Superior temporal gyrus (tissue), 1 donor: ENCODE results near the gene TSSC4.
A peak's percentile ranks its signal among the peaks of the same experiment; 100 is the strongest.
"Not testable (repeated sequence)": the region's sequence is repeated elsewhere in the genome, so short reads cannot be mapped to it uniquely, and the experiment has no call there.

Experiments used
- DNase-seq: peaks from one replicate; pipeline ENCODE4 v3.0.0-alpha.2; 2016; ENCODE audit errors: extremely low spot score

TSSC4 gene

DNA sequence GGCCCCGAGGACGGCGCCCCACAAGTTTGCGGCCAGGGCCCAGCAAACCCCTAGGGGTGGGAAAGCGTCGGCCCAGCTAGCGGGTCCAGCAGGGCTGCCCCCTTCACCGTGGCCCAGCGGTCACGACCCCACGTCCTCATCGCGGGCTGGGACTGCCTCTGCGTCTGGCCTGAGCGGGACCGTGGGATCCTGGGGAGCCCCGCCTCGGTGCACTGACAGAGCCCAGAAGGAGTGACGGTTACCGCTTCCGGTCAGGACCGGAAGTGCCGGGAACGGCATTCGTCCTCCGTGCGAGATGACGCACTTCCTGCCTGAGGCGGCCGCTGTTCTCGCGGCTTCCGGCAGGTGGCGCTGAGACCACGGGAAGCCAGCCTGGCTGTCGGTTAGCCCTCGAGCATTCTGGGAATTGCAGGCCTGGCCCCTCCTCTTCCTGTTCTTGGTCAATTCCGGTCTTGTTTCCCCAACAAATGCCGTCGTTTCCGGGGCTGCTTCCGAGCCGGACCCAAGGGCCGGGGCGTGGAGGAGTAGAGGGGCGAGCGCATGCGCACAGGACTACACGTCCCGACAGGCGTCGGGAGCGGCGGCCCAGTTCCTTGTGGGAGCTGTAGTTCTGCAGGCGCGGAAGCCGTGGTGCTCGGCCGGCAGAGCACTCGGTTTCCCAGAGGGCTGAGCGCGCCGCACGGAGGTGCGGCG, at the start of gene TSSC4:
TSS of gene TSSC4 (plus strand) at position 682 of the 693 bp plus-strand sequence. CDS start 1,884 bp downstream, outside the sequence.
- DNase-seq: peak; percentile 100

DNA sequence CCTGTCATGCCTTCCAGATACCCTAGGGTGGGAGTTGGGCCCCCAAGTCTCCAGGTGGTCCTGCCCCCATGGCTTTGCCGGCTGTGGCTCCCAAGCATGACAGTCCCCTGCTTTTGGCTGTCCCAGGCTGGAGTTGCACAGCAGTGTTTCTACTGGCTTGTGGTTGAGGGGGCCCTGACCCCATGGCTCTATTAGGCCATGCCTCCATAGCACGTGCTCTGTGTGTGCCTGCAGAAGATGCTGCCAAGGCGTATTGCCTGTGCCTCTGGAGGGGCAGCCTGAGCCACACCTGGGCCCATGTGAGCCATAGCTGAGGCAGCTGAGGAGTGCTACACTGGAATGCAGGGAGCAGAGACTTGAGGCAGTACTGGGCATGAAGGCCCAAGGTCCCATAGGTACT, 48.8 kb upstream of the TSSC4 start:
- no peak for DNase-seq

DNA sequence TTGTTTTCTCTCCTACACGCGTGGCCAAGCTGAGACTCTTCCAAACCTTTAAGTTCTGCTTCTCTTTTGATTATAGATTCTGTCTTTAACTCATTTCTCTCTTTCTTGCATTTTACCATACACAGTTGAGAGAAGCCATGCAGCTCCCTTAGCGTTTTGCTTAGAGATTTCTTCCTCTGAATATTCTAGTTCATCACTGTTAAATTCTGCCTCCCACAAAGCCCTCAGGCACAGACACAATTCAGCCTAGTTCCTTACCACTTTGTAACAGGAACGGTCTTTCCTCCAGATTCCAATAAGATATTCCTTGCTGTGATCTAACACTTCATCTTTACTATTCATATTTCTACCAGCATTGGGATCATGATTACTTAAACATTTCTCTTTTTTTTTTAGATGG, 48.1 kb upstream of the TSSC4 start:
- DNase-seq: no peak

DNA sequence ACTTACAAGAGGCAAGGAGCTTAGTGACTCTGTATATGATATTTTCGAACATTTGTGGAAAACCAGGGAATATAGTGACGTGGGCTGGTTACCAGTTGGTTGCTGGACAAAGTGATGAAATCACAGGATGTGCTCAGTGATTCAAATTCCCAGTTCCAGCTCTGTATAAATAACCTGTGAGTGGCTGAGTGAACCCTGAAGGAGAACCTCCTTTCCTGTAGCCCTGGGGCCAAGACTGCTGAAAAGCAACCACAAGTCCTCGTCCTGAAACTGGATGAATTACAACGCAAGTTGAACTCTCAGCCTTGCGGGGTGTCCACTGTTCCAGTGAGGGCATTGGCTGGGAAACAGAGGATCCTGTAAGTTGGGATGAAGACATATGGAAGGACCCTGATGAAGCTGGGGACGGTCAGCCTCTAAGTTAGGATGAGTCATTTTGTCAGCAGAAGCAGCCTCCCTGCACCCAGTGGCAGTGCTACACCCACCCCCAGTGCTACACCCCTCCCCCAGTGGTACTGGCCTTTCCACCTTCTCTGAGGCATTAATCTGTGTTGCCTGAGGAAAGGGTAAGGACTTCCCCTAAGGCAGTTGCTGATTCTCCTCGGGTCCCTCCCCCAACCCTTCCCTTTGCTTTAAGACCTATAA, 45.4 kb upstream of the TSSC4 start:
- DNase-seq: no peak

DNA sequence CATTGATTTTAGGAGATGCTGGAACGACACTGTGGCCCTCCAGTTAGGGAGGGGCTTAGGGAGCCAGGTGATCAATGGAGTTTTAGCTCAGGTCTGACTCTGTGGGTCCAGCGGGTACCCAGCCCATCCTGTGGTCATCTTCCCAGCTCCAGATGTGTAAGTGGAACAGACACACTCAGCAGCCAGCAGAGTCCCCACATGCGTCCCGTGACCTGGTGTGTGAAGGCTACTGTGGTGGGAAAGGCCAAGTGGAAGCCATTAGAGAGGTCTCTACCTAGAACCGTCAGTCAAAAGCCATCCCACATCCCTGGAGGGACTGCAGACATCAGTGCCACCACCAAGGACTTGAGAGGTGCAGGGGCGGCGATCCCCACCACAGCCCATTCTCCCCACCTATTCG, 43.3 kb upstream of the TSSC4 start:
- no peak for DNase-seq

DNA sequence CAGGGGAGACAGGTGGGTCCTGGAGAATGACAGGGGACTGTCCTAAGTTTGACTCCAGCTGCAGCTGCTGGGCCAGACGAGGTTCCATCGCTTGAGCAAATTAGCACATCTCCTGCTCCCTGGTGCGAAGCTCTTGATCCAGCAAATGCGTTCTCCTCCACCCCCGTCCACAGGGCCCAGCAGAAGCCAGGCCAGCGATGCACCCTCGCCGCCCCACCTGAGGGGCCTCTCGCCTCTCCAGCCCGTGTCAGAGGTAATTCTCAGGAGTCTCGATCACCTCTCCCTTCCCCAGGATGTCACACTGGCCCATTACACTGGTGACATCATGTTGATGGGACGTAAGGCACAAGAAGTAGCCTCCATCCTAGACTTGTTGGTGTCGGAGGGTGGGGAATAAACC, 42.9 kb upstream of the TSSC4 start:
- DNase-seq: not testable (repeated sequence)

DNA sequence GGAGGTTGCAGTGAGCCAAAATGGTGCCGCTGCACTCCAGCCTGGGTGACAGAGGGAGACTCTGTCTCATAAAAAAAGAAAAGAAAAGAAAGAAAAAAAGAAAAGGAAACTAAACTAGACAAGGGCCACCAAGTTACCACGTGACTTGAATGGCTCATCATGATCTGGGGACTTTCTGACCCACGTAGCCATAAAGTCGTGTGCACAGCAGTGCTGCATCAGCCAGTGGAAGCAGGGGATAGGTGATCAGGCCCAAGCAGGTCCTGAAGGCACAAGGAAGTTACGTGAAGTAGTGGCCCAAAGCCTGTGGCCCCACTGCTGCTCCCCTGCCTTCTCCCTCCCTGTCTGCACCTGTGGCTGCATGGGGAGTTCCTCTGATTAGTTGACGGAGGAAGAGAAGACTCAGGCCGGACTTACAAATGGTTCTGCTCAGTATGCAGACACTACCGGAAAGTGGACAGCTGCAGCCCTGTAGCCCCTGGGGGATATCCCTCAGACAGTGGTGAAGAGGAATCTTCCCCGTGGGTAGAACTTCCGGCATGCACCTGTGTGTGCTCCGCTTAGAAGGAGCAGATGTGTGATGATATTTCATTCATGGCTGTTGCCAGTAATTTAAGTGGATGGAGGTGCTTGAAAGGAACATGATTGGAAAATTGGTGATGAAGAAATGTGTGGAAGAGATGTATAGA, 41.7 kb upstream of the TSSC4 start:
- no peak for DNase-seq

DNA sequence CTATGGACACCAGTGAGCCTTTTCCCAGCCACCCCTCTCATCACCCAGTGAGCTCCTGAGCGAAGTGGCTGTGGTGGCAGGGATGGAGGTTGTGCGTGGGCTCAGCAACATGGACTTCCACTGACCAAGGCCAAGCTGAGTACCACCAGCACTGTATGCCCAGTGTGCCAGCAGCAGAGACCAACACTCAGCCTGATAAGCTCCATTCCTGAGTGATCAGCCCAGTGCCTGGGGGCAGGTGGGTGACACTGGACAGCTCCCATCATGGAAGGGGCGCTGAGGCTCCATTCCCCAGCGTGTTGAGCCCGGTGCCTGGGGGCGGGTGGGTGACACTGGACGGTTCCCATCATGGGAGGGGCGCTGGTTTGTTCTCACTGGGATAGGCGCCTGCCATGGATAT, 41.0 kb upstream of the TSSC4 start:
- DNase-seq: no peak

DNA sequence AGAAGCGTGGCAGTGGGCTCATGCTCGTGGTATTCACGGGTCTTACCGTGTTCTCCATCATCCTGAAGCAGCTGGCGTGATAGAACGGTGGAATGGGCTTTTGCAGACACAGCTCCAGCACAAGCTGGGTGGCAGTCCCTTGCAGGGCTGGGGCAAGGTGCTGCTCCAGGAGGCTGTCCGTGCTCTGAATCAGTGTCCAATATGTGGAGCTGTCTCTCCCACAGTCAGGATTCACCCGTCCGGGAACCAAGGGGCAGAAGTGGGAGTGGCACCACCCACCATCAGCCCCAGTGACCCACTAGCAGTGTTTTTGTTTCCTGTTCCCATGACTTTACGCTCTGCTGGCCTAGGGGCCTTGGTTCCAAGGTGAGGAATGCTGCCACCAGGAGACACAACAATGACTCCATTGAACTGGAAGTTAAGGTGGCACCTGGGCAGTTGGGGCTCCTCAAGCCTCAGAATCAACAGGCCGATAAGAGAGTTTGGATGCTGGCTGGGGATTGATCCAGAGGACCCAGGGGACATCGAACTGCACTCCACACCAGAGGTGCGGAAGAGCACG, 40.4 kb upstream of the TSSC4 start:
- no peak for DNase-seq

DNA sequence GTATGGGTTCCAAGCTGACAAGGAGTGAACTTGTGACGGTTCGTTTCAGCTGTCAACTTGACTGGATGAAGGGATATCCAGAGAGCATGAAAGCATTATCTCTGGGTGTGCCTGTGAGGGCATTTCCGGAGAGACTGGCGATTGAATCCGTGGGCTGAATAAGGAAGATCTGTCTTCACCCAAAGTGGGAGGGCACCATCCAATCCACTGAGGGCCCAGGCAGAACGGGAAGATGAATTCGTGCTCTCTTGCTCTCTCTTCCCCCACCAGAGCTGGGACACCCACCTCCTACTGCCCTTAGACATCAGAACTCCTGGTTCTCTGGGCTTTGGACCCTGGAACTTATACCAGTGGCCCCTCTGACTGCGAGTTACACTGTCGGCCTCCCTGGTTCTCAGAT, 39.0 kb upstream of the TSSC4 start:
- DNase-seq: no peak

DNA sequence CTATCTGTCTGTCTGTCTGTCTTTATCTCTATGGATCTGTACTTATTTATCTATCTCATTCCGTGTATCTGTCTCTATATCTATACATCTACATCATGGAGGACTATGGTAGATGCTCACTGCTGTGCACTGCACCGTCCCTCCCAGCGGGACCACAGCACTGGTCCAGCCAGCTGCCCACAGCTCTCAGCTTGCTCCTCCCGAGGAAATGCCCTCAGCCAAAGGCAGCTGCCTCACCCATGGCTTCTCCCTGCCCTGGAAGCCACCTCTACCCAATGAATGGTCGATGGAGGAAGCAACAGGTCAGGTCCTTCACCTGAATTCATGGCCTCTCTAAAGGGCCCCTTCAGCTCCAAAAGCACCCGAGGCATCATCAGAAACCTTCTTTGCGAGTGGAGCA, 38.1 kb upstream of the TSSC4 start:
- DNase-seq: no peak

DNA sequence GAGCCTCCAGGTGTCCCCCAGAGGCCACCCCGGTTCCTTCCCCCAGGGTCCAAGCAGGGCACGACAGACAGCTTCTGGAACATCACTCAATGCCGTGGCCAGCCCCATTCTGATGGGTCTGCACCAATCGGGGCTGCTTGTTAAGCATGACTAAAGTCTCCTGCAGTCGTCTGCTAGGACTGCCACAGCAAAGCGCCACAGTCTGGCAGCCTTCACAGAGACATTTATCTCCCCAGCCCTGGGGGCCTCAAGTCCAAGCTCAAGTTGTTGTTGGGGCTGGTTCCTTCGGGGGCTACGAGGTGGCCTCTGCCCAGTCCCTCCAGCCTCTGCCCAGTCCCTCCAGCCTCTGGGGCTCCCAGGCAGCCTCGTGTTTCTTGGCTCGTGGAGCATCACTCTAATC, 37.4 kb upstream of the TSSC4 start:
- DNase-seq: no peak

DNA sequence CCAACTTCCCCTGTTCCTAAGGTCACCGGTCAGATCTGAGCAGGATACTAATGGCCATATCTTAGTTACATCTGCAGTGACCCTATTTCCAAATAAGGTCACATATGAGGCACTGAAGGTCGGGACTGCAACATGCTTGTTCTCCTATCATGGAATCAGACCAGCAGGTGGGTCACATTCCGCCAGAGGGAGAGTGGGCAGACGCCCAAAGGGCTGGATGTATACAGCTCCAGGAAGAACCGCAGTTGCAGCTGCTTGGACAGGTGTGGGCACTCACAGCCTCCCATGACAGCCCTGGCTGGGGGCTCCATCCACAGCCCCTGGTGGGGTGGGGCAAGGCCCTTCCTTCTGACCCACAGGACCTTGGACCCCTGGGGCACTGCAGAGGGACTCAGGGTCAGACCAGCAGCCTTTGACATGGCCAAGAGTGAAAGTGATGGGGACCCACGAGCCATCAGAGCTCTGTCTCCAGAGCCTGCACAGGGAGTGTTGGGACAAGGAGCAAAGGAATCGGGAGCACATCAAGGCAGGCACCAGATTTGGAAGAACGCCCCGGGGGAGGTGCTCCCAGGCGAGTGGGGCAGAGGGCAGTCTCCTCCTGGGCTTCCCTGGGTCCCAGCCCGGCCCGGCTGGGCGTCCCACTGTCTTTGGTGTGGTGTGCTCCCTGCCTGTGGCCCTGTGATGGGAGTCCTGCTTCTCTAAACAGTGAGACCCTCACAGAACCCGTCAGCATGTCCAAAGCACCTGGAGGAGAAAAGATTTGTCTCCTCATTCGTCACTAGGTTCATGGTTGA, 36.8 kb upstream of the TSSC4 start:
- DNase-seq: no peak

DNA sequence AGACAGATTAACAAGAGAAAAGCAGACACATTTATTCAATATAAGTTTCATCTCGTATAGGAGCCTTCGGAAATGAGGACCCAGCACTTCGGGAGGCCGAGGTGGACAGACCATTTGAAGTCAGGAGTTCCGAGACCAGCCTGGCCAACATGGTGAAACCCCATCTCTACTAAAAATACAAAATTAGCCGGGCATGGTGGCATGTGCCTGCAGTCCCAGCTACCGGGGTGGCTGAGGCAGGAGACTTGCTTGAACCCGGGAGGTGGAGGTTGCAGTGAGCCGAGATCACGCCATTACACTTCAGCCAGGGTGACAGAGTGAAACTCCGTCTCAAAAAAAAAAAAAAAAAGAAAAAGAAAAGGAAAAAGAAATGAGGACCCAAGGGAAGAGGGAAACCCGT, 36.2 kb upstream of the TSSC4 start:
- DNase-seq: not testable (repeated sequence)

DNA sequence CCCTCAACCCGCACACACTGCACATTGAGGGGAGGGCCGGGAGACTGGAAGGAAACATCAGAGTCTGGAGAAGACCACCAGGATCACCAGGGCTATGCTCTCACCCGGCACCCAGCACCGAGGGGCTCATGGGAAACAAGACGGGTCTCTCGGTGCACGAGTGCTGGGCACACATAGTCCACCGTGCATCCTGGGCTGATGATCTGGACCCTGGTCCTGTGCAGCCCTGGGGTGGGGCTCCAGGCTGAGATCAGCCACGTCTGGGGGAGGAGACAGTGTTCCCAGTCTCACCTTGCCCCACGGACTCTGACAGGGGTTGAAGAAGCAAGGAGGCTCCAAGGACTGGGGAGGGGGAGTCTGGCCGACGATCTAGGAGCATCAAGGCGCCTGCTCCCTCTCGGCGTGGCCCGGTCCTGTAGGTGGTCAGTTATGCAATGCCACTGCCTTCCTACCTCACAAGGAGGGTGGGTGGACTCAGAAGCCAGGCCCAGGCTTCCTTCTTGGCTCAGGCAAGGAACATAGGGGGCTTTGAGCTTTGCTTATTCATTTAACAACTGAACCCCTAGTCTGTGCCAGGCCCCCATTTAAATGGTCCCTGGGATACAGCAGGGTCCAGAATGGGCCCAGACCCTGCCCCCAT, 34.9 kb upstream of the TSSC4 start:
- no peak for DNase-seq

DNA sequence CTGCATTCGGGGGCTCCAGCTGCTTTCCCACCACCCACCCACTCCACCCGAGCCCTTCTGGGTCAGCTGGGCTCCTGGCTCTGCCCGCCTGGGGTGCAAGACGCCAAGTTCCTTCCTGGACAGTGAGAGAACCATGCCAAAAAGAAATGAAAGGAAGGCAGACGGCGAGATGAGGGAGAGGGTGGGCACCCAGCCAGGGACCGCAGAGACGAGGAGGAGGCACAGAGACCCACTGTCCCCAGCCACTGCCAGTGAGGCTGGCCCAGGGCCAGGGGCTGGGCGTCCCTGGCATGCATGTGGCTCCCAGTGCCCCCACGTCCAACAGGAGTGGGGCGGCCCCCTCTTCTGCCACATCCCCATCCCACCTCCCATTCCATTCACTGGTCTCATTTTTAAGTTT, 34.3 kb upstream of the TSSC4 start:
- peak; percentile 31 for DNase-seq

DNA sequence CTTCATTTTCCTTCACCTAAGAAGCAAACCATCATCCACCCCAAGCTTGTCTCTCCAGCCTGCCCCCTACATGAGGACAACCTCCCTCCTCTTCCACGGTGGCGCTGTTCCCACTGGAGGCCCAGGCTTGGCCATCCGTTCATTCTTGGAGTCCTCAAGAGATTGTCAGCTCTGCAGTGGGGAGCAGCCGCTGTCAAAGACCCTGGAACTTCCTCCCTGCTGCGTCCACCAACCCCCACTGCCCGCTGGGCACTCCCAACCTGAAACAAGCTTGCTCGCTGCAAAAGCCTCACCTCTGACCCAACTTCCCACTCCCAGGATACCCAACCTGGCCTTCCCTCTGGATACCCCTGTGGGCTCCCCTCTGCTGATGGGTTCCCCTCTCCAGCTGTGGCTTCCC, 33.8 kb upstream of the TSSC4 start:
- DNase-seq: no peak

DNA sequence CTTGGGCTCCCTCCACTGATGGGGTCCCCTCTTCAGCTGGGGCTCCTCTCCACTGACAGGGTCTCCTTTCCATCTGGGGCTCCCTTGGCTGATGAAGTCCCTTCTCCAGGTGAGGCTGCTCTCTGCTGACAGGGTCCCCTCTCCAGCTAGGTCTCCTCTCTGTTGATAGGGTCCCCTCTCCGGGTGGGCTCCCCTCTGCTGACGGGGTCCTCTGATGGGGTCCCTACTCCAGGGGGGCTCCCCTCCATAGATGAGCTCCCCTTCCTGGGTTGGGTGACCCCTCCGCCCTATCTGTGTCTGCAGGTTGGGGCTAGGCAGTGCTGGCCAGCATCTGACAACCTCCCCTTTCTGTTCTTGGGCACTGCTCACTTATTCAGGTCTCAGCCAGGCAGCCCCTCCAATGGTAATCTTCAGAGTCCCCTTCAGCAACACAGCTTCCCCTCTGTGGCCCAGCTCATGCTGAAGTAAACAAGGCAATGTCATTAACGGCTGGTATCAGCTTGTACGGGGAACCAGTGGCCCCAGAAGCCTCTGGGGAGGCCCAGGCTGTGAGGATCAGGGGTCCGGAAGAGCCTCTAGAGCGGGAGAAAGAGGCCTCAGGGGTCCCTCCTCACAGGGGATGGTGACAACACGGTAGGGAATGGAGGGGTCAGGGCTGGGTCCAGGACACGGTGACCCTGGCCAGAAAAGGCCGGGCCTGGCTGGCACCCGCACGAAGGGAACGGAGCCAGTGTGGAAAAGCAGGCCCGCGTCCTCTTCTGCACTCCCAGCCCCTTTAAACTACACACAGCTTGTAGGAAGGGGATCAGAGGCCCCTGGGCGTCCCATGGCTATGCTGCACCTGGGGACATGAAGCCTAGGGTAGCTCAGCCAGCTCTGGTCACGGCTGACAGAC, 33.0 kb upstream of the TSSC4 start:
- DNase-seq: no peak

DNA sequence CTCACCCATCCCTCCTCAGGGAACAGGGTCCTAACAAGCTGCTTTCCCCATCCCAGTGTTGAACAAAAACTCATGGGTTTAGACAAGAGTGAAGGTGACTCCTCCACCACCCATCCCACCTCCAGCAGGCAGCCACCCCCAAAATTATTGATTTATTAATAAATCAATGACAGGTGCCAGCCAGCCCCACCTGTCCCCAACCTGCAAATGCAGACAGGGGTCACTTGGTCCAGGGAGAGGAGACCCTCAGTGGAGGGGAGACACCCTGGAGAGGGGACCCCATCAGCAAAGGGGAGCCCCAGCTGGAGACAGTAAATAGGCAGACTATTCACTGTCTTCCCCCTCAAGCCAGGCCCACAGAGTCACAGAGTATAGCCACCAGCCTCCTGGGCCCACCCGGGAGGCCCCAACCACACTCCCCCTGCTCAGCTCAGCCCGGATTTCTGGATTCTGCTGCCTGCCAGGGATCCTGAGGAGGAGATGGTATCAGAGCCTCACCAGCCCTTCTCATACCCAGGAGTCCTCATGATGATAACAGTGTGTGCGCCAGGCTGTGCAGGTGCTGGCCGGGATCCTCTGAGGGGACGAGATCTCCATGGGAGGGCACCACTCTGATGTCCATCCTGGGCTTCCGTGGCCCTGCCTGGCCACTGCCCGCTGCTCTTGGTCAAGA, 32.2 kb upstream of the TSSC4 start:
- no peak for DNase-seq

DNA sequence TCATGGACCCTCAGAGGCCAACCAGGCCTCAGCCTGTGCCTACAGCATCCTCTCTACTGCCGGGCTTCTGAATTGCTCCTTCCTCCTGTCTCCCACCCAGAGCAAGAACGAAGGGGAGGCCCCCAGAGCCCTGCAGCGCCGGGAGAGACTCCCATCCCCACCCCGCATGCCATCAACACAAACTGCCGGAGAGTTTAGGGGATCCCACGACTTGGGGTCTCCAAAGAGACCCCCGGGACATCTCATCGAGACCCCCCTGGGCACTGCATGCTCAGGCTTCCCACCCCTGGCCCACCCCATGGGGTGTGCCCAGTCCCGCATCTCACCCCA, 31.7 kb upstream of the TSSC4 start:
- no peak for DNase-seq
